ENCODE measurements around the gene TNFAIP3.
"Not testable (repeated sequence)": the region's sequence is repeated elsewhere in the genome, so short reads cannot be mapped to it uniquely, and the experiment has no call there.

Gene TNFAIP3

DNA sequence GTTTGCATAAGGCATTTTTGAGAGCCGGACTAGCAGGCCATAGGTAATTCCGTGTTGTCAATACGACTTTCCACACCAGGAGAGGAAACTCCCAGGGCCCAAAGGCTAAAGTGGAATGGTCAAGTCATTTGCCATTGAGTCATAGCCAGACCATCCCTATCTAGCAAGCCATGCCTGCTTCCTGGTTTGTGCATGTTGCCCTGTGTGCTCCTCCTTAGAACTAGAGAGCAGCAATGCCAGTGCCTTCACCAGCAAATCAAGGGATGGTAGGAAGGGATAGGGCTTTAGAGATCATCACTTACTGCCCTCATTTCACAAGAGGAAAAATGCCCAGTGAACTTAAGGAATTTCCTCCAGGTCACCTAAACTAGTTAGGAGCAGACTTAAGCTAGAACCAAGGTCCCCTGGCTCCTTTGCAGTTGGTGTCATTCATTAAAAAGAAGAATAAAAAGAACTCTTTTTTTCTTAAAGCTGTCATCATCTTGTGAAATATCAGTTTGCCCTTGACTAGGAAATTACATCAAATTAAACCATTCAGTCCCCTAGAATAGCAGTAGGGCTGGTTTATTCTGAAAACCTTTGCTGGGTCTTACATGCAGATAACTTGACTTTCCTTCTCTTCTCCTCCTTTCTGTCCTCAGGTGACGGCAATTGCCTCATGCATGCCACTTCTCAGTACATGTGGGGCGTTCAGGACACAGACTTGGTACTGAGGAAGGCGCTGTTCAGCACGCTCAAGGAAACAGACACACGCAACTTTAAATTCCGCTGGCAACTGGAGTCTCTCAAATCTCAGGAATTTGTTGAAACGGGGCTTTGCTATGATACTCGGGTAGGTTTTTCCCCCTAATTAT lies 7.4 kb downstream of the TNFAIP3 start:
- no peak for DNase-seq
- intact Hi-C loops (cut with DNase I), result no loop called here

DNA sequence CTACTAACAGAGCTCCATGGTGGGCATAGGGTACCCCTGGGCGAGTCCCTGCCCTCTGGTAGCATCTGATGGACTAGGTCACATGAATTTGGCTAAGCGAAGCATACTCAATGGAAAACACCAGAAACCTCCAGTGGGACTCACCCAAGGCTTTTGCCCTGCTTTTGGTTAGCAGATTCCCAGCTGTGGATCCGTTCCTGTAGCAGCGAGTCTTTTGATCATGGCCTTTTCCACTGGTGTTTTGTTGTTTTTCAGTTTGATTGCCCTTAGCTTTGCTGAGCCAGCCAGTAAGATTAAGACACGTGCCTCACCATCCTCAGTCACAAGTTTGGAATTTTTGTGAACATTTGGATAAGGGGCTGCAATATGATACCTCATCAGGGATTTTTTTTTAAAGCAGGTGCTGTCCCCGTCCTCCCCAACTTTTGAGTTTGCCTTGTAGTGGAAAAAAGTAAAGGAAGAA lies 8.0 kb downstream of the TNFAIP3 start:
- intact Hi-C loops (cut with DNase I), result no loop called here
- DNase-seq, result no peak

DNA sequence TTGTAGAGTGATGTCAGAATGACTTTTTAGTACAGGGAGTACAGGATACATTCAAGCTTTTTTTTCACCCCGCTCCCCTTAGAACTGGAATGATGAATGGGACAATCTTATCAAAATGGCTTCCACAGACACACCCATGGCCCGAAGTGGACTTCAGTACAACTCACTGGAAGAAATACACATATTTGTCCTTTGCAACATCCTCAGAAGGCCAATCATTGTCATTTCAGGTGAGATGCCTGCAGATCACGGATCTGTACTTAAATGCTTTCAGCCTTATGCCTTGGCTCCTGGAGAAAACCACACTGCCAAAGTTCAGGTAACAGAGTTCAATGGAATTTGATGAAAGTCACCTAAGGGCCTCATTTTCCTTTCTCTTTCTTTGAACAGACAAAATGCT lies 8.5 kb downstream of the TNFAIP3 start:
- intact Hi-C loops (cut with DNase I), result no loop called here
- no peak for DNase-seq

DNA sequence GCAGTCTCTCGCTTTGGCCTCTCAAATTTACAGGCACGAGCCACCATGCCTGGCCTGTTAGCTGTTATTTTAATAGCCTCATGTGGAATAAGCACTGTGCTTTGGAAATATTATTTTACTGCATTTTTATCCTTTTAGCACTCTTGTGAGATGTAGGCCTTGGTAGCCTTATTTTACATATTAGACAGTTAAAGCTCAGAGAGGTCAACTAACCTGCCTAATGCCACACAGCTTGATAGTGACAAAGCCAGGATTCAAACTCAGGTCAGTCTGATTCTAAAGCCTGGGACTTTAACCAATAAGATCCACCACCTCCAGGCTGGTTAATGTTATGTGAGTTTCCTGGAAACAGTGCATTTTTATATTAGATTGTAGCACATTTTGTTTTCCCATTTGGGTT lies 9.5 kb downstream of the TNFAIP3 start:
- DNase-seq, result no peak
- intact Hi-C loops (cut with DNase I), result no loop called here

DNA sequence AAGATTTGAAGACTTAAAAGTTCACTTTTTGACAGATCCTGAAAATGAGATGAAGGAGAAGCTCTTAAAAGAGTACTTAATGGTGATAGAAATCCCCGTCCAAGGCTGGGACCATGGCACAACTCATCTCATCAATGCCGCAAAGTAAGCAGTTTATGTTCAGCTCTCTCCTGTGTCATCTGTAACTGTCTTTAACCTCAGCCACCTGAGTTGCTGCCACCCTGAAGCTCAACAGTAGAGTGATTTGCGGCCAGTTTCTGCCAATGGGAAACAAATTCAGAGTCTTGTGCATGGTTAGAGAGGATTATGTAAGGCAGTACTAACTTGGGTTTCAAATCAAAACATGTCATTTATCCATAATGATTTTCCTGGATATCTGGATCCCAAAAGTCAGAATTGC lies 10.1 kb downstream of the TNFAIP3 start:
- DNase-seq, result no peak
- intact Hi-C loops (cut with DNase I), result no loop called here

DNA sequence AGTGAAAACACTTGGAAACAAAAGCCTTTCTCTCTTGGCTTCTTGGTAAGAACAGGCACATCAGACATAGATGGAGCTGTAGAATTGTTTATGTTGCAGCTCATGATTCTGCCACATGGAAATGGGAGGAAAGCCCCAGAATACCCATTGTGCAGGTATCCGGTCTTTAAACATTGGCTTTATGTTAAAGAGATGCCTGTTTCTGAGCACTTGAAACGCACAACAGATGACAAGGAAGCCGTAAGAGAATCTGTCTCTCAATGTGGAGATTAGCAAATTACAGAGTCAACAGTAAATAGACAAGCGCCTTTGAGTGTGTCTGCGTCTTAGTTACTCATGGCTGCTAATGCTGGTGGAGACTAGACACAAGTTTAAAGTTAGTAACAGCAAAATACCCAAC lies 10.5 kb downstream of the TNFAIP3 start:
- intact Hi-C loops (cut with DNase I), result no loop called here
- no peak for DNase-seq

DNA sequence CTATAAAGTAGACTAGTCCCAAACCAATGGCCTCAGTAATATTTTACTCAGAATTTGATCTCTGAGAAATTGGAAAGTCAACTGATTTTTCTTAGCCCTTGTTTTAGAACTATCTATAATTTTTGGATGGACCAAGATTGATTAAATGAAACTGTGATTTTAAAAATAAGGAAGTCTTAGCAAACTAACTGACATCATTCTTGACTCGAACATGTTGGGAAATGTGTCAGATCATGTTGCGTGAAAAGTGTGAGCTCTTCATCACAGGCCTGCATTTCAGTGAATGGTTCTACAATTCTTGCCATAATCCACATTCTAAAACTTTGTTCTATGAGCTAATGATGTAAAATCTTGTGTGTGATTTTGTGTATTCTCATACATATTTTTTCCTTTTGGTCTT lies 11.0 kb downstream of the TNFAIP3 start:
- intact Hi-C loops (cut with DNase I), result no loop called here
- no peak for DNase-seq

DNA sequence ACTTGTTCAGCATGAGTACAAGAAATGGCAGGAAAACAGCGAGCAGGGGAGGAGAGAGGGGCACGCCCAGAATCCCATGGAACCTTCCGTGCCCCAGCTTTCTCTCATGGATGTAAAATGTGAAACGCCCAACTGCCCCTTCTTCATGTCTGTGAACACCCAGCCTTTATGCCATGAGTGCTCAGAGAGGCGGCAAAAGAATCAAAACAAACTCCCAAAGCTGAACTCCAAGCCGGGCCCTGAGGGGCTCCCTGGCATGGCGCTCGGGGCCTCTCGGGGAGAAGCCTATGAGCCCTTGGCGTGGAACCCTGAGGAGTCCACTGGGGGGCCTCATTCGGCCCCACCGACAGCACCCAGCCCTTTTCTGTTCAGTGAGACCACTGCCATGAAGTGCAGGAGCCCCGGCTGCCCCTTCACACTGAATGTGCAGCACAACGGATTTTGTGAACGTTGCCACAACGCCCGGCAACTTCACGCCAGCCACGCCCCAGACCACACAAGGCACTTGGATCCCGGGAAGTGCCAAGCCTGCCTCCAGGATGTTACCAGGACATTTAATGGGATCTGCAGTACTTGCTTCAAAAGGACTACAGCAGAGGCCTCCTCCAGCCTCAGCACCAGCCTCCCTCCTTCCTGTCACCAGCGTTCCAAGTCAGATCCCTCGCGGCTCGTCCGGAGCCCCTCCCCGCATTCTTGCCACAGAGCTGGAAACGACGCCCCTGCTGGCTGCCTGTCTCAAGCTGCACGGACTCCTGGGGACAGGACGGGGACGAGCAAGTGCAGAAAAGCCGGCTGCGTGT lies 11.6 kb downstream of the TNFAIP3 start:
- intact Hi-C loops (cut with DNase I), result no loop called here
- no peak for DNase-seq

DNA sequence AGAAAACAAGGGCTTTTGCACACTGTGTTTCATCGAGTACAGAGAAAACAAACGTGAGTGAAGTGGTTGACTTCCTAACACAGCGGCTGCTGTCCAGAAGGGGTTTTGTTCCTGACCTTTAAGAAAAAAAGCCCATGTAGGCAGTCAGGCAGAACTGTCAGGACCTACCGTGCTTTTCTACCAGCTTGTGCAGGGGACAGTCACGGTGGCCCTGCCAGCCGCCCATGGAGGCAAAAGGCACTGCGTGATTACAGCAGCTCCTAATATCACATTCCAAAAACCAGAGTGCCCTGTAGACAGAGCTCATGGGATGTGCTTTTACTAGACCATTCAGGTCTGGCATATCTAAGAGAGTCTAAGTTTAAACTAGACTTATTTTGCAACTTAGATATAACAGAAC lies 12.2 kb downstream of the TNFAIP3 start:
- intact Hi-C loops (cut with DNase I), result no loop called here

DNA sequence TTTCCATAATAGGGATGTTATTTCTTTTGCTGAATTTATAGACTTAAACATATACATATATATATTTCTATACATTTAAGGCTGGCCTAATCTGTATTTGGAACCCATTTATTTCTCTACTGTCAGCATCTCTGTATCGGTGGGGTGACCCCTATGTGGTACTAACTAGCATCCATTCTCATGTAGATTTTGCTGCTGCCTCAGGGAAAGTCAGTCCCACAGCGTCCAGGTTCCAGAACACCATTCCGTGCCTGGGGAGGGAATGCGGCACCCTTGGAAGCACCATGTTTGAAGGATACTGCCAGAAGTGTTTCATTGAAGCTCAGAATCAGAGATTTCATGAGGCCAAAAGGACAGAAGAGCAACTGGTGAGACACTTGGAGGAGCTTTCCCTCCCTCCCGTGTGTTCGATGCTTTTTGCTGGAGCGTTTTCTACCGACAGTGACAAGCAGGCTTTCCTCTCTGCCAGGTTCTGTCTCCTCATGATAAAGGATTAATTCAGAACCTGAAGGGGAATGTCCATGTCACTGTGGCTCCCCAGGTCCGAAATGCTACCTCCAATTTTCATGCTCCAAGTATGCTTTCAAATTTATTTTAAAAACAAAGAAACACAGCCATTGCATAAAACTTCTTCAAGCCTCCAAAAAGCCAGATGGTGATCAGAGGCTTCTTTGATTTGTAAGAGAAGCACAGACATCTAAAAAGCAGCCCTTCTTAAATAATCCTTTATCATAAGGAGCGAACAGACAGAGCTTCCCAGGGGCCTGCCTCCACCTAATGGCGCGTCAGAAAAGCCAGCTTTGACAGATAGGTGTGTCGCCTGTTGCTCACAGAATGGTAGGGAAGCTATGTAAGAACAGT lies 13.1 kb downstream of the TNFAIP3 start:
- no peak for DNase-seq
- intact Hi-C loops (cut with DNase I), result no loop called here

More for the DNA sequence above, 12.2 kb downstream of the TNFAIP3 start:
- DNase-seq, result no peak

DNA sequence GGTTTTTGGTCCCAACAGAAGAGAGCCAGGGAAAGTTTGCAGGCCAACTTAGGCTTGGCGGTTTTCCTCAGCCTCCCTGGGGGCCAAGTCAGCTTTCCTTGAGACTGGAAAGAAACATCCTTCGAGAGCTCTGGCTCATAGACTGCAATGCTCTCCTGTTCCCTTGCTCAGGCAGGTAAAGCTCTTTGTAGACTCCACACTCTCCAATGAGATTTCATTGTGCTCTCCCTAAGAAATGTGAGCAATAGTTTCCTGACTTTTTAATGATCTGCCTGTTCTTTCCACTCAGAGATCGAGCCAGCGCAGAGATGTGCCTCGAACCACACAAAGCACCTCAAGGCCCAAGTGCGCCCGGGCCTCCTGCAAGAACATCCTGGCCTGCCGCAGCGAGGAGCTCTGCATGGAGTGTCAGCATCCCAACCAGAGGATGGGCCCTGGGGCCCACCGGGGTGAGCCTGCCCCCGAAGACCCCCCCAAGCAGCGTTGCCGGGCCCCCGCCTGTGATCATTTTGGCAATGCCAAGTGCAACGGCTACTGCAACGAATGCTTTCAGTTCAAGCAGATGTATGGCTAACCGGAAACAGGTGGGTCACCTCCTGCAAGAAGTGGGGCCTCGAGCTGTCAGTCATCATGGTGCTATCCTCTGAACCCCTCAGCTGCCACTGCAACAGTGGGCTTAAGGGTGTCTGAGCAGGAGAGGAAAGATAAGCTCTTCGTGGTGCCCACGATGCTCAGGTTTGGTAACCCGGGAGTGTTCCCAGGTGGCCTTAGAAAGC lies 13.9 kb downstream of the TNFAIP3 start:
- no peak for DNase-seq
- intact Hi-C loops (cut with DNase I), result no loop called here

DNA sequence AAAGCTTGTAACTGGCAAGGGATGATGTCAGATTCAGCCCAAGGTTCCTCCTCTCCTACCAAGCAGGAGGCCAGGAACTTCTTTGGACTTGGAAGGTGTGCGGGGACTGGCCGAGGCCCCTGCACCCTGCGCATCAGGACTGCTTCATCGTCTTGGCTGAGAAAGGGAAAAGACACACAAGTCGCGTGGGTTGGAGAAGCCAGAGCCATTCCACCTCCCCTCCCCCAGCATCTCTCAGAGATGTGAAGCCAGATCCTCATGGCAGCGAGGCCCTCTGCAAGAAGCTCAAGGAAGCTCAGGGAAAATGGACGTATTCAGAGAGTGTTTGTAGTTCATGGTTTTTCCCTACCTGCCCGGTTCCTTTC lies 14.4 kb downstream of the TNFAIP3 start:
- intact Hi-C loops (cut with DNase I), result no loop called here
- DNase-seq, result no peak

DNA sequence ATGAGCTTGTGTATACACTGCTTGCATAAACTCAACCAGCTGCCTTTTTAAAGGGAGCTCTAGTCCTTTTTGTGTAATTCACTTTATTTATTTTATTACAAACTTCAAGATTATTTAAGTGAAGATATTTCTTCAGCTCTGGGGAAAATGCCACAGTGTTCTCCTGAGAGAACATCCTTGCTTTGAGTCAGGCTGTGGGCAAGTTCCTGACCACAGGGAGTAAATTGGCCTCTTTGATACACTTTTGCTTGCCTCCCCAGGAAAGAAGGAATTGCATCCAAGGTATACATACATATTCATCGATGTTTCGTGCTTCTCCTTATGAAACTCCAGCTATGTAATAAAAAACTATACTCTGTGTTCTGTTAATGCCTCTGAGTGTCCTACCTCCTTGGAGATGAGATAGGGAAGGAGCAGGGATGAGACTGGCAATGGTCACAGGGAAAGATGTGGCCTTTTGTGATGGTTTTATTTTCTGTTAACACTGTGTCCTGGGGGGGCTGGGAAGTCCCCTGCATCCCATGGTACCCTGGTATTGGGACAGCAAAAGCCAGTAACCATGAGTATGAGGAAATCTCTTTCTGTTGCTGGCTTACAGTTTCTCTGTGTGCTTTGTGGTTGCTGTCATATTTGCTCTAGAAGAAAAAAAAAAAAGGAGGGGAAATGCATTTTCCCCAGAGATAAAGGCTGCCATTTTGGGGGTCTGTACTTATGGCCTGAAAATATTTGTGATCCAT lies 15.3 kb downstream of the TNFAIP3 start:
- no peak for DNase-seq
- intact Hi-C loops (cut with DNase I), result no loop called here

DNA sequence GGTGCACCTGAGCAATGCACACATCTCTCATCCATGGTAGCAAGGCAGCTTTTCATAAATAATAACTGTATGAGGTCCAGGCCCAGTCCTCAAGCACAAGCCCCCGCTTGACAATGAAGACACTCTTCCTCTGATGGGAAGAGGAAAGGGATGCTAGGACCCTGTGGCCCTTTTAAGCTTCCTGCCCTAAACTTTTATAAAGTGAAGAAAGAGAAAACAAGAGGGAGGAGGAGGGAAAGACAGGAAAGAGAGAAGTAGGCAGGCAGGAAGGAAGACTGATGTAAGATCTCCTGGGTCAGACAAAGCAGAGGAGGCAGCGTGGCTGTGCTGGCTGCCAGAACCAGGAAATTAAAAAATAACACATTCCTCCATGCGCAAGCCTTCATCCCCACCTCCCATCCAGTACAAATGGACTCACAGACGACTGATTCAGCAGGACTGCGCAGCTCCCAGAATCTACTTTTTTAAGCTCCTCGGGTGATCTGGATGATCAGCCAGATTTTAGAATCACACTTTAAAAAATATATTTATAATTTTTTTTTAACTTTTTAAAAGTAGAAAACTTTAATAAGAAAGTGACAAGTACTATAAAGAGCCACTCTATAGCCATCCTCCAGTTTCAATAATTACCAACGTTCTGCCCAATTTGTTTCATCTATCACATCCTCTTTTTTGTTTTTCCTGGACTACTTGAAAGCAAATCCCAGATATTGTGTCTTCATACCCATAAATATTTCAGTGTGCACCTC lies 16.5 kb downstream of the TNFAIP3 start:
- DNase-seq, result no peak
- intact Hi-C loops (cut with DNase I), result no loop called here

DNA sequence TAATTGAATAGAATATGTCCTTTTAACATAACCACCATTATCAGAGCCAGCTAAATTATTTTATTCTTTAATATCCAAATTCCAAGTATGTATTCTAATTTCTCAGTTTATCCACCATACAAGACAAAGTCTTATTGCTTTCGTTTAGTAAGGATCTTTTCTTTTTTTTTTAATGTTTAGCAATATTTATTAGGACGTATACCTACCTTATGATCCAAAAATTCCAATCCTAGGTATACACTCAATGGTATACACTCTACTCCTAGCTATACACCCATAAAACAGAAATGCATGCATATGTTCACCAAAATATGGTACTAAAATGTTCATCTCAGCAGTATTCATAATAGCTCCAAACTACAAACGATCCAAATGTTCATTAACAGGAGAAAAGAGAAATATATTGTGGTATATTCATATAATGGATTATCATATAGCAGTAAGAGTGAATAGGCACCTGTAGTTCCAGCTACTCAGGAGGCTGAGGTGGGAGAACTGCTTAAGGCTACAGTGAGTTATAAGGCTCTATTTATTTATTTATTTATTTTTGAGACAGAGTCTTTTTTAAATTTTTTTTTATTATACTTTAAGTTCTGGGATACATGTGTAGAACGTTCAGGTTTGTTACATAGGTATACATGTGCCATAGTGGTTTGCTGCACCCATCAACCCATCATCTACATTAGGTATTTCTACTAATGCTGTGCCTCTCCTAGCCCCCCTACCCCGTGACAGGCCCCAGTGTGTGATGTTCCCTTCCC lies 17.3 kb downstream of the TNFAIP3 start:
- no peak for DNase-seq
- intact Hi-C loops (cut with DNase I), result no loop called here

DNA sequence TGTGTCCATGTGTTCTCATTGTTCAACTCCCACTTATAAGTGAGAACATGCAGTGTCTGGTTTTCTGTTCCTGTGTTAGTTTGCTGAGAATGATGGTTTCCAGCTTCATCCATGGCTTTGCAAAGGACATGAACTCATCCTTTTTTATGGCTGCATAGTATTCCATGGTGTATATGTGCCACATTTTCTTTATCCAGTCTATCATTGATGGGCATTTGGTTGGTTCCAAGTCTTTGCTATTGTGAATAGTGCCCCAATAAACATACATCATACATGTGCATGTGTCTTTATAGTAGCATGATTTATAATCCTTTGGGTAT lies 17.8 kb downstream of the TNFAIP3 start:
- DNase-seq; intact Hi-C loops (cut with DNase I): not testable (repeated sequence)

DNA sequence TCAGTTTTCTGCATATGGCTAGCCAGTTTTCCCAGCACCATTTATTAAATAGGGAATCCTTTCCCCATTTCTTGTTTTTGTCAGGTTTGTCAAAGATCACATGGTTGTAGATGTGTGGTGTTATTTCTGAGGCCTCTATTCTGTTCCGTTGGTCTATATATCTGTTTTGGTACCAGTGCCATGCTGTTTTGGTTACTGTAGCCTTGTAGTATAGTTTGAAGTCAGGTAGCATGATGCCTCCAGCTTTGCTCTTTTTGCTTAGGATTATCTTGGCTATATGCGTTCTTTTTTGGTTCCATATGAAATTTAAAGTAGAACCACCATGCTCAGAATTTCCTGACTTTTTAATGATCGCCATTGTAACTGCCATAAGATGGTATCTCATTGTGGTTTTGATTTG lies 19.2 kb downstream of the TNFAIP3 start:
- intact Hi-C loops (cut with DNase I); DNase-seq: not testable (repeated sequence)
